GM19193 (cell line): ENCODE measurements around the gene CELSR3.

Experiments
- POLR2A ChIP-seq: IDR thresholded peaks from 4 replicates; pipeline ENCODE4 v1.6.1; 2011; ENCODE audit not compliant: insufficient read depth, insufficient read length; ENCODE audit errors: extremely low read depth

The CELSR3 gene

GRCh38 chr3:48662753-48663488, at the start of gene CELSR3:
TSS of gene CELSR3 (minus strand) at chr3:48662886. CDS start at chr3:48662634, 252 bp downstream.
- no peak for TF ChIP-seq POLR2A

- no peak for TF ChIP-seq POLR2A
Measured at GRCh38 chr3:48711727-48712126, 49.0 kb upstream of the CELSR3 start.

- TF ChIP-seq POLR2A: no peak
Measured at GRCh38 chr3:48709051-48709461, 46.4 kb upstream of the CELSR3 start.

GRCh38 chr3:48708481-48708889, 45.8 kb upstream of the CELSR3 start:
- no peak for TF ChIP-seq POLR2A

- no peak for TF ChIP-seq POLR2A
Measured at GRCh38 chr3:48707157-48707556, 44.5 kb upstream of the CELSR3 start.

GRCh38 chr3:48702320-48702920, 39.7 kb upstream of the CELSR3 start:
- no peak for TF ChIP-seq POLR2A

- TF ChIP-seq POLR2A: no peak
Measured at GRCh38 chr3:48700731-48701405, 38.2 kb upstream of the CELSR3 start.

- no peak for TF ChIP-seq POLR2A
Measured at GRCh38 chr3:48698891-48699290, 36.2 kb upstream of the CELSR3 start.

- no peak for TF ChIP-seq POLR2A
Measured at GRCh38 chr3:48697952-48698351, 35.3 kb upstream of the CELSR3 start.

GRCh38 chr3:48696601-48697000, 33.9 kb upstream of the CELSR3 start:
- no peak for TF ChIP-seq POLR2A

GRCh38 chr3:48696156-48696555, 33.5 kb upstream of the CELSR3 start:
- no peak for TF ChIP-seq POLR2A

- no peak for TF ChIP-seq POLR2A
Measured at GRCh38 chr3:48695393-48695753, 32.7 kb upstream of the CELSR3 start.

GRCh38 chr3:48694610-48695392, 32.1 kb upstream of the CELSR3 start:
- no peak for TF ChIP-seq POLR2A

GRCh38 chr3:48693826-48694225, 31.1 kb upstream of the CELSR3 start:
- no peak for TF ChIP-seq POLR2A

GRCh38 chr3:48692551-48692950, 29.9 kb upstream of the CELSR3 start:
- no peak for TF ChIP-seq POLR2A
